ENCODE results near the gene MEF2C.

MEF2C gene

GRCh38 chr5:88671505-88672499 is 211.2 kb downstream of the MEF2C start:
- DNase-seq = no peak

- no peak for DNase-seq
These were observed 211.9 kb downstream of the MEF2C start for GRCh38 chr5:88671106-88671504.

- DNase-seq = no peak
These were observed 212.5 kb downstream of the MEF2C start for GRCh38 chr5:88670461-88670860.

GRCh38 chr5:88669371-88670050 is 213.5 kb downstream of the MEF2C start:
- DNase-seq = no peak

GRCh38 chr5:88667496-88668201 is 215.3 kb downstream of the MEF2C start:
- no peak for DNase-seq

Data from T-helper 1 cell (primary cell).